ENCODE measurements around the gene NFYC.

Gene NFYC

DNA sequence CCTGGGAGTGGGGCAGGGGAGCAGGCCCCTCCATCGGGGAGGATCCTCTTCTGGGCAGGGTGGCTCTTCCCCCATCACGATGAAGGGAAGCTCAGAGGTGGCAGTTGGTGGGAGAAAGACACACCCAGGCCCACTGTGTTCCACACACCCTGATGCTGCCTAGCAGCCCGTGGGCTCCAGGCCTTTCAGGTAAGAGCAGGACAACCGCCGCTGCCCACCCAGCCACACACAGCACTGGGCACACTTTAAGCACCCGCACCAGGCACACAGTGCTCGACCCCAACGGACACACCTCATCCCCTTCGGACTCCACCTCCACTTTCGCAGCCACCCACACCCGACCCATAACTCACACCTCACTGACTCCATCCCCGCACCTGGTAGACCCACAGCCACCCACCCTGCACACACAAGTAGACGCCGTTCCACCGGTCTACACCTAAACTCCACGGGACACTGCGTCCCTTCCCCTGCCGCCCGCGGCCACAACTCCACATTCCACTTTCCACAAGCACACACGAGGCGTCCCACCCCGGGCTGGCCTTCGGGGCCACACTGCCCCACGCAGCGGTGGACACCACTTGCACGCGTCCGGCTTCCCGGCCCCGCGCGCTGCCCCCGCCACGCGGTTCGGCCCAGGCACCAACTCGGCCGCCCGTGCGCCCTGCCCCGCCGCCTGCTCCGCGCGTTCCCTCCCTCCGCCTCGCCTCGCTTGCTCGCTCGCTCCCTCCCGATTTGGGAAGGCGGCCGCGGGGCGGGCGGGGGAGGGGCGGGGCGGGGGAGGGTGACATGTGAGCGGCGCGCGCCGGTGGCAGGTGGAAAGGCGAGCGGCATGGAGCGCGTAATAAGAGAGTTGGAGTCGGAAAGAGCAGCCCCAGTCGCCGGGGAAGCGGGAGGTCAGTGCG is 91.7 kb downstream of the NFYC start, which contains the start of gene KCNQ4:
Gene KCNQ4, plus strand, starts transcription at position 787 of the 905 bp plus-strand sequence. CDS start 307 bp downstream, outside the sequence.
- DNase-seq (ENCODE audit: low read depth): no peak

DNA sequence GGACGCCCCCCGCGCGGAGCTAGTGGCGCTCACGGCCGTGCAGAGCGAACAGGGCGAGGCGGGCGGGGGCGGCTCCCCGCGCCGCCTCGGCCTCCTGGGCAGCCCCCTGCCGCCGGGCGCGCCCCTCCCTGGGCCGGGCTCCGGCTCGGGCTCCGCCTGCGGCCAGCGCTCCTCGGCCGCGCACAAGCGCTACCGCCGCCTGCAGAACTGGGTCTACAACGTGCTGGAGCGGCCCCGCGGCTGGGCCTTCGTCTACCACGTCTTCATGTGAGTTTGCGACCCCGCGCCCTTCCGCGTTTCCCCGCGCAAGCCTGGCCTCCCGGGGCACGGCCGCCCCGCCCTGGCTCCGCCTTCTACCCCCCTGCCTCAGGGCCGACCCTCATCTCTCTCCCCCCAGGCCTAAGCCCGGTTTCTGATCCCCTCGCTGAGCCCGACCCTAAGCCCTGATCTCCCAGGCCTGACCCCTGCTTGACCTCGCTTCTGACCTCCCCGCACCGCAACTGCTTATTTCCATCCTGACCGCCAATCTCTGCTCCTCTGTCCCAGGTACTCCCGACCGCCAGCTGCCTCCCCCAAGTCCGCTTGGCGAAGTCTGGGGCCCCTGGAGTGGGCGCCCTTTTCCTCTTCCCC is 92.8 kb downstream of the NFYC start:
- DNase-seq (ENCODE audit: low read depth): no peak

- no peak for DNase-seq (ENCODE audit: low read depth)
Observed at GRCh38 chr1:40784771-40785151, 93.3 kb downstream of the NFYC start.

DNA sequence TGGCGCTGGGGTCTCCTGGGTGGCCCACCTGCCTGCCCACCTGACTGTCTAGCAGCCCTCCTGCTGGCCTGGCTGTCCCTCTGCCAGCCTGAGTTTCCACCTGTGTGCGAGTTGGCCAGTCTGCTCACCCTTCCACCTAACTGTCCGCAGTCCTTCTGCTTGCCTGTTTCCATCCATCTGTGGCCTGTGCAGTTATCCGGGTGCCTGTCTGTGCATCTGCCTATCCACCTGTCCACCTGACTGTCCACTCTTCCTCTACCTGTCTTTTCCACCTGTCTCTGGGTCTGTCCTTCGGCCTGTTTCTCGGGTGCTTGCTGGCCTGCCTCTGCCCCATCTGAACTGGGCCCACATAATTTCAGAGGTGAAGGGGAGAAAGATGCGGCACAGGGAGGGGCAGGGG is 93.9 kb downstream of the NFYC start:
- DNase-seq (ENCODE audit: low read depth): no peak

DNA sequence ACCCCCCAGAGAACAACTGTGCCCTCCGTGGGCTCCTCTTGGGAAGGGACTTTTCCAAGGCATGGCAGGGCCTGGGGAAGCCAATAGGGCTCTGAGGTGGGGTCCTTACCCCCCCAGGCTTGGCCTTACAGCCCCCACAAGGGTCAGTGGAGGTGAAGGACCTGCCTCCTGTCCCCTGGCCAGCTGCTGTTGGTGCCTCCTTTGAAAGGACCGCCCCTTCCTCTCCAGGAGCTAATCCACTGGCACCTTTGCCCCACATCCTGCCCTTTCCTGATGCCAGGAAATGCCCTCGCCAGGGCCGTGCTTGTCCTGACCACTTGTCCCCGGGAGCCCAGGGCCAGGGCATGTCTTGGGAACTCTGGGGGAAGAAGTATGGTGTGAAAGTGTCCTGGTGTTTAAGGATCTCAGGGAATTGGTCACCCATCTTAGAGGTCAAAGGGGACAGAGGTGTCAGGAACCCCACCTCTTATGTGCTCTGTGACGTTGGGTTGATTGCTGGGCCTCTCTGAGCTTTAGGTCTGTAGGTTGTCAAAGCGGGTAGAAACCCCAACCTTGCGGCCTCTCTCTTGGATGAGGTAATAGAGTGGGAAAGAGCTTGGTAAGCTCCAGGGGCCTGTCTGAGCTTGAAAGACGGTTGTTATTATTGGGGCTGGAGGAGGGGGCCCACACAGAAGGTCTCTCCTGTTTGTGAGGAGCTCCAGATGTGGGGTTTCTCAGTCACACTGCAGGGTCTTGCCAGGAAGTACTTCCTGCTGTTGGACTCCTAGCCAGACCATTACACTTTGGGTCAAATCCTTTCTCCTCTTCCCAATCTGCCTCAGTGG is 94.9 kb downstream of the NFYC start:
- no peak for DNase-seq (ENCODE audit: low read depth)

GRCh38 chr1:40786995-40787705 is 95.6 kb downstream of the NFYC start:
- DNase-seq (ENCODE audit: low read depth): no peak

- DNase-seq (ENCODE audit: low read depth): no peak
Observed at GRCh38 chr1:40787737-40788560, 96.4 kb downstream of the NFYC start.

GRCh38 chr1:40788561-40789341 is 97.2 kb downstream of the NFYC start:
- DNase-seq (ENCODE audit: low read depth): no peak

DNA sequence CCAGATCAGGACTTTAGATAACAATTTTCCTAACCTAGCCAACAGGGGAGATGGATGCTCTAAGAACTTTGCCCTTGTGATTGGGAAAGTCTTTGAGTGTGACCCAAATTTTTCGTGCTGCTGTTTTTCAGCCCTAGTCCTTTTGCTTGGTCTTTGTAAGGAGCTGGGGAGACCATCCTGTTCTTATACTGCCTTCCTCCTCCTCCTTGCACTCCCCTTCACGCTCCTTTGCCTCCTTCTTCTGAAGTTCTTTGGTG is 97.8 kb downstream of the NFYC start:
- DNase-seq (ENCODE audit: low read depth): no peak

- no peak for DNase-seq (ENCODE audit: low read depth)
Observed at GRCh38 chr1:40789661-40790430, 98.3 kb downstream of the NFYC start.

DNA sequence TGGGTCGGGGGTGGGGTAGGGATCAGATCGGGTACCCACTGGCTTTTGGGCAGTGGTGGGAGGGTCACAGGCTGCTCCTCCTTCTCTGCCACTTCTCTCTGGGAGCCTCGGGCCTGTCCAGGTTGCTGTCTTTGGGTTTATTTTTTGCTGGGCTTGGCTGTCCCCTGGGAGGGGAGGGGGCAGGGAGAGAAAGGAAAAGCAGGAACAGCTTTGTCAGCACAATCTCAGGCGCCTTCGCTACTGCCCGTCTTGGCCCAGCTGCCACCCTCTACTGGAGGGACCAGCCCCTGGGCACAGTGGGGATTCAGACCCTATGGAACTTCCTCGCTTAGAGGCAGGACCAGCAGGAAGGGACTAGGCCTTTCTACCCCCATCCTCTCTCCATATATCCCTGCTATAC is 100.5 kb downstream of the NFYC start:
- no peak for DNase-seq (ENCODE audit: low read depth)

DNA sequence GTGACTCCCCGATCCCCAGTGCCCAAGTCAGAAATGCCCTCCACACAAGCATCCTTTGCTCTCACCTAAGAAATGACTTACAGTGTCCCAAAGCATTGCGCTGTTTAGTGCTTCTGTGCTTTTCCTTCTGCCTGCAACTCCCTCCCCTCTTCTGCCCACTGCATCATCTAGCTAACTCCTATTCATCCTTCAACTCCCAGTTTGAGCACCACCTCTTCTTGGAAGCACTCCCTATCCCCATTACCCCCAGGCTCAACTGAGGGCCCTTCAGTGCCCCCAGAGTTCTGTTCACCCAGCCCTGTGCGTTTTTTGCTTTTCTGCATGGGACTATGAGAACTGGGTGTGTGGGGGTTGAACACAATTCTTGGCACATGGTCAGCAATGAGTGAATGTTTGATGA is 102.1 kb downstream of the NFYC start:
- DNase-seq (ENCODE audit: low read depth): no peak

- no peak for DNase-seq (ENCODE audit: low read depth)
Observed at GRCh38 chr1:40794048-40794447, 102.5 kb downstream of the NFYC start.

DNA sequence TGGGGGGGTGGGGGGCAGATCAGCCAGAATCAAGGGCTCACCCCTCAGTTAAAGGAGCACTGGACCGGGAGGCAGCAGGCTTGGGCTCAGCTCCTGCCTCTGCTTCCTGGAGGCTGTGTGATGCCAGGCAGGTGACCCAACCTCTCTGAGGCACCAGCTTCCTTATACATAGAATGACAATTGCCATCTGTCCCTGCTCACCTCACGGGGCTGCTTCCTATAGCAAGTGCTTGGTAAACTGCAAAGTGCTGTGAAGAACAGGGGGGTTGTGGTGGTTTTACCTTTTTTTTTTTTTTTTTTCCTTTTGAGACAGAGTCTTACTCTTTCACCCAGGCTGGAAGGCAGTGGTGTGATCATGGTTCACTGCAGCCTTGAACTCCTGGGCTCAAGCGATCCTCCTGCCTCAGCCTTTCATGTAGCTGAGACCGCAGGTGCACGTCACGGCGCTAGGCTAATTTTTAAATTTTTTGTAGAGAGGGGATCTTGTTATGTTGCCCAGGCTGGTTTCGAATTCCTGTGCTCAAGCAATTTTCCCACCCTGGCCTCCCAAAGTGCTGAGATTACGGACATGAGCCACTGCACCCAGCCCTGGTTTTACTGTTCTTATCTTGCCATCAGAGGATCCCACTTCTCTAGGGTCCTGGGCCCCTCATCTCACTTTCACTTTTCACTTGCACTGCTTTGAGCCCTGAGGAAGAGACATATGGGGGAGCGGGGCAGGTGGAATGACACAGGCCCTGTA is 103.6 kb downstream of the NFYC start:
- no peak for DNase-seq (ENCODE audit: low read depth)

GRCh38 chr1:40795811-40796586 is 104.5 kb downstream of the NFYC start:
- DNase-seq (ENCODE audit: low read depth): no peak

DNA sequence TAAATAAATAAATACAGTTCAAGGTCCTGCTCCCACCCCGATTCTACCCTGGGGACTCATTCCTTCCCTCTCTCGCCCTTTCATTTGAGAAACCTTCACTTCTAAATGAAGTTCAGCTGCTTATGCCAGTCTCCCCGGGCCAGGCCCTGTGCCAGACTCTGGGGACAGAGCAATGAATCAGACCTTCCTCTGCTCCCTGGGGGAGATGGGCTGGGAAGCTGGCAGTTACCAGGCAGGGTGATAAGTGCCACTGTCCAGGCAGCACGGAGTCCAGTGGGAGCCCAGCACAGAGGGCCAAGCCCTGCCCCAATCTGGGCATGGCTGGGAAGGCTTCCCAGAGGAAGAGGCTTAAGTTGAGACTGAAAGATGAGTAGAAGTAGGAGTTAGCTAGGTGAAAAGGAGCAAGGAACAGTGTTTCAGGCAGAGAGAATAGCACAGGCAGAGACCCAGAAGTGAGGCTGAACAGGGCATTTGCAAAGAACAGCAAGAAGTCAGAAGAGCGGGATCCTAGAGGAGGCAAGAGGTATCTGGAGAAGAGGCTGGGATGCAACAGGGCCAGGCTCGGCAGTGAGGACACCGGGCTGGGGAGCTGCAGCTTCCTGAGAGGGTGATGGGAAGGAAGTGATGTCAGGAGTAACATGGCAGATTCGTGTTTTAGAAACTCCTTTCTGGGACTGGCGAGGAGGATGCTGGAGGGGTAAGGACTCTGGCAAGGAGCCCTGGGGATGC is 105.6 kb downstream of the NFYC start:
- no peak for DNase-seq (ENCODE audit: low read depth)

DNA sequence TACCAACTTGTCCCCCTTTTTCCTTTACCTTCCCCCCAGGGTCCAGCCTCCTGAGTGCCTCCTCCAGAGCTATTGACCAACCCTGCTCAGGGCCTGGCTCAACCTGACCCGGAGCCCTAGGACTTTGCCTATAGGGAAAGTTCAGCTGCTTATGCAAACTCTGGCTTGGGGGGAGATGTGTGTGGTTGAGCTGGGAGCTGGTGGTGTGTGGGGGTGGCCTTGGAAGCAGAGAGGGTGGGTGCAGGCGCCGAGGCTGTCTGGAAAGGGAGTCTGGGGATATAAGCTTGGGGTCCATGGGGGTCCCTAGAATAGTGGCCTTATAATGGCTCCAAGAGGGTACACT is 106.1 kb downstream of the NFYC start:
- DNase-seq (ENCODE audit: low read depth): no peak

Measured in non-pigmented ciliary epithelial cell (primary cell).